Measurements from ENCODE around the gene CFAP119.

GRCh38 chr16:30748634-30749445 is 13.0 kb downstream of the CFAP119 start:
- TF ChIP-seq CTCF (optimal IDR thresholded peaks at IDR 0.05 in 1 of 3, IDR thresholded peaks at IDR 0.05 in 1 of 3, conservative IDR thresholded peaks at IDR 0.05 in 1 of 3; ENCODE audit: extremely low read depth in 1 of 3, insufficient read depth in 2 of 3, low read length in 3 of 3) (no peak), EZH2 (IDR thresholded peaks at IDR 0.05; ENCODE audit: low read length) (no peak)
